Right lobe of liver (tissue), 4 donors: ENCODE measurements around the gene LZTR1.

Source experiments
- POLR2A ChIP-seq: fragments of 450-650 bp; IDR thresholded peaks from one replicate; pipeline ENCODE4 v1.6.1; 2017; ENCODE audit warnings: antibody characterized with exemption, mild to moderate bottlenecking
- TF ChIP-seq, protein P1 (sequence below), 4 donors: fragments of 200-600 bp in 3 of 4; fragments of 450-650 bp in 1 of 4; IDR thresholded peaks; one replicate each; pipeline versions ENCODE4 v1.5.1 to v1.8.0; 2016 to 2022; ENCODE audit warnings: antibody characterized with exemption in 4 of 4, mild to moderate bottlenecking in 2 of 4
- donor health status: DM: no; HTN: no; CAD: no.
- donor health status: DM: no; HTN: no; CAD: no.
- donor health status: DM: no; HTN: yes; CAD: no.

DNA sequence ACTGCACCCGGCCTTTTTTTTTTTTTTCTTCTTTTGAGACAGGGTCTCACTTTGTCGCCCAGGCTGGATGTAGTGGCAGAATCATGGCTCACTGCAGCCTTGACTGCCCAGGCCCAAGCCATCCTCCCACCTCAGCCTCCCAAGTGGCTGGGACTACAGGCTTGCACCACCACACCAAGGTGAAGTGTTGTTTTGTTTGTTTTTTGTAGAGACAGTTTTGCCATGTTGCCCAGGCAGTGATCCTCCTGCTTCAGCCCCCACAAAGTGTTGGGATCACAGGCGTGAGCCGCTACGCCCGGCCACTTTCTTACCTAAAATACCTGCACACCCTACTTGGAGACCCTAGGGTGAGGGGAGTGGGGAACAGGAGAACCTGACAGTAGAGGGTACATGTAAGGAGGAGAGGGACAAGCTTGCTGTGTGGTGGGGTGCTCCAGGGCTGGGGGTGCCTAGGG is 19.6 kb upstream of the LZTR1 start:
- TF ChIP-seq, protein P1, sequence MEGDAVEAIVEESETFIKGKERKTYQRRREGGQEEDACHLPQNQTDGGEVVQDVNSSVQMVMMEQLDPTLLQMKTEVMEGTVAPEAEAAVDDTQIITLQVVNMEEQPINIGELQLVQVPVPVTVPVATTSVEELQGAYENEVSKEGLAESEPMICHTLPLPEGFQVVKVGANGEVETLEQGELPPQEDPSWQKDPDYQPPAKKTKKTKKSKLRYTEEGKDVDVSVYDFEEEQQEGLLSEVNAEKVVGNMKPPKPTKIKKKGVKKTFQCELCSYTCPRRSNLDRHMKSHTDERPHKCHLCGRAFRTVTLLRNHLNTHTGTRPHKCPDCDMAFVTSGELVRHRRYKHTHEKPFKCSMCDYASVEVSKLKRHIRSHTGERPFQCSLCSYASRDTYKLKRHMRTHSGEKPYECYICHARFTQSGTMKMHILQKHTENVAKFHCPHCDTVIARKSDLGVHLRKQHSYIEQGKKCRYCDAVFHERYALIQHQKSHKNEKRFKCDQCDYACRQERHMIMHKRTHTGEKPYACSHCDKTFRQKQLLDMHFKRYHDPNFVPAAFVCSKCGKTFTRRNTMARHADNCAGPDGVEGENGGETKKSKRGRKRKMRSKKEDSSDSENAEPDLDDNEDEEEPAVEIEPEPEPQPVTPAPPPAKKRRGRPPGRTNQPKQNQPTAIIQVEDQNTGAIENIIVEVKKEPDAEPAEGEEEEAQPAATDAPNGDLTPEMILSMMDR (IDR thresholded peaks at IDR 0.05): no peak
- TF ChIP-seq POLR2A: no peak
